Stimulated activated CD8-positive, alpha-beta memory T cell treated with anti-CD3 and anti-CD28 coated beads, Interleukin-12 subunit alpha, Interleukin-12 subunit beta, amount 100 ng/mL, for 1 hour (primary cell): ENCODE results near the gene COQ2.
"Not testable (repeated sequence)": the region's sequence is repeated elsewhere in the genome, so short reads cannot be mapped to it uniquely, and the experiment has no call there.

Experiments used
- DNase-seq: peaks from one replicate; pipeline ENCODE4 v3.0.0-alpha.2; 2020; ENCODE audit warnings: low read depth

The COQ2 gene

DNA sequence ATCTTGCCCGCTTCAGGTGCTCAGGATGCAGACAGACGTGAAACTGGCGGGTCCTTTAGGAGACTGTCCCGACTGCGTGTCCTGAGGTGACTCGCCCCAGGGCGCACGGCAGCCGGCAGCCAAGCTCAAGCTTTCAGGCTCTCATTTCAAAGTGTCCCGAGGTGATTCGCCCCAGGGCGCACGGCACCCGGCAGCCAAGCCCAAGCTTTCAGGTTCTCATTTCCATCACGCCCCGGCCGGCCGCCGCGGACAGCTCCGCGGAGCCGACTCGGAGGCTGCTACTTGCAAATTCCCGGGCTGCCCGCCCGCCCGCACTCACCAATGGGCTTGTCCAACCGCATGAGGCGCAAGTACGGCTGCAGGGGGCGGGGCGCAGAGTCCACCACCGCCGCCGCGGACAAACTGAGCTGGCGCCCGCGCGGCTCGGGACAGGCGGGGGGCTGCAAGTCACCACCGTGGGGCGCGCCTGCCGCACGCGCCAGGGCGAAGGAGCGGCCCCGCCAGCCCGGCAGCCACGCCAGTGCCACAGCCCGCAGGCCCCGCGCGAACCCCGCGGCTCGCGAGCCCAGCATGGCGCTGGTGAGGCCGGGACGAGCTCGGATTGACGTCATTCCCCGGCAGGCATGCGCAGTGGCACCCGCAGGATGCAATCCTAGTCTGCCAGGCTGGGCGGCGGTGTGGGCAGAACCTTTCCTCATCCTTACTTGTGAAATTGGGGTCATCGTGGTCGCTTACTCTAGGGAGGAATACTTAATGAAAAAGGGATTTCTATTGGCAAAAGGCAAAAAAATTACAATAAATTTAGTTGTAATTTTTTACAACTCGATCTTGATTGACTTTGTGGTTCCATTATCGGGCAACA, at the start of gene COQ2:
Gene COQ2 (minus strand): TSS at position 606 of the 862 bp plus-strand sequence. CDS start 34 bp downstream, at position 572.
- peak; percentile 93 for DNase-seq

GRCh38 chr4:83331956-83332355, 47.4 kb upstream of the COQ2 start:
- no peak for DNase-seq

DNA sequence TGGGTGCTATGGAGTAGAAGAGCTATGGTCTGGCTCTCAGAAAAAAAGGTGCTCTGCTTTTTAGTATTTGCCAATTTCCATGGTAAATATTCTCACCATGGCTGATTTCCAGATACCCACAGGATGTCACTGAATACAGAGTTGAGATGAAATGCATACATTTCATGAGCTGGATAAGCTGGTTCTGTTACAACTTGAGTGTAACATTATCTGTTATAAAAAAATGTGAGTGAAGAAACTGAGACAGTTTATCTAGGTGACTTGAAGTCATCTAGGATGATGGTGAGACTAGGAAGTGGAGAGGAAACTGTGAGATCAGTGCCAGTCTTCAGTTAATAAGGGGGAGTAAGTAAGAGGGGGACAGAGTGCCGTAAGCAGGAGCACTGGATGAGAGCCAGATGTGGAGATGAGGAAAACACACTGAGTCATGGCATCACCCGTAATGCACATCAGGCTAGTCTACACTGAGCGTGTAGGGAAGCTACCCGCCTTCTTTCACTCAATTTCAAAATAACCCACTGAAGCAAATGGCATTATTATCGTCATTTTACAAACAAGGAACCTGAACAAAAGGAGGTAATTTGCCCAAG, 45.0 kb upstream of the COQ2 start:
- DNase-seq: no peak

DNA sequence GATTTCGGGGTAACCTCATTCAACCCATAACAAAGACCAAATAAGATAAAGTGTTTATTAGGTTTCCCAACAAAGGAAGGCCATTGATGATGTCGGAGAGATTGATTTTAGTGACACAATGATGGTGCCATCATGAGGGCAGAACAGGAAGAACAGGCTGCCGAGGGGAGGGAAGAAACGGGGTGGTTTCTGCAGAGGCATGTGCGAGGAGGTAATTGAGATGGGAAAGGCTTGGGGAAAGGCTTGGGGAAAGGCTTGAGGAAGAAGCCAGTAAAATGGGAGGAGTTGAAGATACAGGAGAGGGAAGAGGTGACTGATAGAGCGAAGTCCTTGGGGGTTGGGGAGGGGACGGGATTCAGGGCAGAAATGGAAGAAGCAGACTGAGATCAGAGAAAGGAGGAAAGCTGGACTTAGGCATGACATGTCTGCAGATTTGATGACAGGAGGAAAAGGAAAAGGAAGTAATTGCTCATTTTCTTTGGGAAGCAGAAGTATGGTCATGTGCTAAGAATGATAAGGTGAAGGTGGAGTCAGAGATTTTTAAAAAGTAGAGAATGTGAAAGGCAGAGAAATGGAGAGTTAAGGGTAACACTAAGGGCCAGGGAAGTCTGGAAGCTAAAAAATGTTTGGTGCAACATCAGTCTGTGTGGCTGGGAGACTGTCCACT, 44.1 kb upstream of the COQ2 start:
- DNase-seq: no peak

DNA sequence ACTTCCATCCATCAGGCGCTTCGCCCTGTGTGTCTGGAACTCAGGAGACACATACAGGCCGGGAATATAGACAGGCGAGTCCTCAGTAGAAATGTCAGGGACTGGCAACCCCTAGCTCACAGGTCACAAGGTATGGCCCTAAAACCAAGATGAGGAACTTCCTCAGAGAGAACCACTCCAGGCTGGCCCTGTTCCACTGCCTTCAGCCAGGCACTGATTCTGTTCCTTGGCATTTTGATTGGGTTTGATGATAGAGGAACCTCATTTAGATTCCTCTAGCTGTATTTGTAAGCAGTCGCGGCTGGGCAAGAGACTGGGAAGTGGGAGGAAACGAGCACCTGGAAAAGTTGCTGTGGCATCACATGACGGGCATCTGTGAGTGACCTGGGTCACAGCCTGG, 41.9 kb upstream of the COQ2 start:
- no peak for DNase-seq

DNA sequence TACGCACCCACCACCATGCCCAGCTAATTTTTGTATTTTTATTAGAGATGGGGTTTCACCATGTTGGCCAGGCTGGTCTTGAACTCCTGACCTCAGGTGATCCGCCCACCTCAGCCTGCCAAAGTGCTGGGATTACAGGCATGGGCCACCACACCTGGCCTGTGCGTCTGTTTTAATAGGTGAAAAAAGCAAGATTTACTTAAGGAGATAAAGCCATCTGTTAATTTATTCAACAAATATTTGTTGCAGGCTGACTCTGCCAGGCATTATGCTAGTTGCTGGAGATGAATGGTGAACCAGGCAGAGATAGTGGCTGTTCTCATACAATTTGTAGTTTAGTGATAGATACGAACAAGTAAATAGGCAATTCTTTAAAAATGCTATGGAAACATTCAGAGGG, 40.7 kb upstream of the COQ2 start:
- not testable (repeated sequence) for DNase-seq

DNA sequence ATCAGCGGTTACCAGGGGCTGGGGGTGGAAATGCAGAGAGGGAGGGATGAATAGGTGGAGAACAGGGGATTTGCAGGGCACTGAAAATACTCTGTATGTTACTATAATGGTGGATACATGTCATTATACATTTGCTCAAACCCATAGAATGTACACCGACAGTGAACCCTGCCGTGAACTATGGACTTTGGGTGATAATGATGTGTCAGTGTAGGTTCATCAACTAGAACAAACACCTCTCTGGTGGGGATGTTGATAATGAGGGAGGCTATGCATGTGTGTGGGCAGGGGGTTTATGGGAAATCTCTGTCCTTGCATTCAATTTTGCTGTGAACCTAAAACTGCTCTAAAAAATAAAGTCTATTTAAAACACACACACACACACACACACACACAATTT, 38.5 kb upstream of the COQ2 start:
- no peak for DNase-seq

- DNase-seq: no peak
Observed at GRCh38 chr4:83320548-83320947, 36.0 kb upstream of the COQ2 start.

DNA sequence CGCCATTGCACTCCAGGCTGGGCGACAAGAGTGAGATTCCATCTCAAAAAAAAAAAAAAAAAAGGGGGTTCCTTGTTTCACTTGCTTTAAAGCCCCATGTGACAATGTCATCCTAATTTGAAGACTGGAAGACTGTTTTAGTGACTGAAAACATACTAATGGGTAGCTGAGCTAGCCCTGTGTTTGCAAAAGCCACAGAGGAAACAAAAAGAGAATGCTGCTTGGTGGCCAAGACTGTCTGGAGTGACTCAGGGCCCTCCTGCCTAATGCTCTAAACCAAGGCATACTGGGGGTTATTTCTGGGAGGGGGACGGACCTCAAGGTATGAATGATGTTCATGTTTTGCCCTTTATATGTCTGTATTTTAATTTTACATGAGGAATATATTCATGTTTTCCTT, 34.1 kb upstream of the COQ2 start:
- DNase-seq: no peak

- DNase-seq: no peak
Observed at GRCh38 chr4:83317671-83318070, 33.1 kb upstream of the COQ2 start.

DNA sequence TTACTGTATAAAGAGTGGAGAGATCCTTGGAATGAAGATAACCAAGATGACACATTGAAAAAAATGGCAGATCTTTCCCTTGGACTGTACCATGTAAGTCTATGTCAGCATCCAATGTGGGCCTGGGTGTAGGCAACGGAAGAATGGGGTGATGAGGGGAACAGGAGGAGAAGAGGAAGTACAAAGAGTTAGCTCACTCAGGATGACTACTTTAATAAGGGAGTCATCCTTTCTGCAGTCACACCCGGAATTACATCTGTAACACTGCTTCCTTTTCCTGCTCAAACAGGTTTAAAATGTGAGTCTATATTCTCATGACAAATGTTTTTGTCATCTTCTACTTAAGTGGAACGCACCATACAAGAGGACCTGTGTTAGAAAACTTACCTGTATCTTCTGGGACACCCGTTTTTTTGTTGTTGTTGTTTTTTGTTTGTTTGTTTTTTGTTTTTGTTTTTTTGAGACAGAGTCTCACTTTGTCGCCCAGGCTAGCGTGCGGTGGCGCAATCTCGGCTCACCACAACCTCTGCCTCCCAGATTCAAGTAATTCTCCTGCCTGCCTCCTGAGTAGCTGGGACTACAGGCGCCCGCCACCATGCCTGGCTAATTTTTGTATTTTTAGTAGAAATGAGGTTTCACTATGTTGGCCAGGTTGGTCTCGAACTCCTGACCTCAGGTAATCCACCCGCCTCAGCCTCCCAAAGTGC, 32.0 kb upstream of the COQ2 start:
- no peak for DNase-seq

GRCh38 chr4:83315341-83315870, 30.8 kb upstream of the COQ2 start:
- DNase-seq: no peak

- DNase-seq: no peak
Observed at GRCh38 chr4:83308672-83309071, 24.1 kb upstream of the COQ2 start.

DNA sequence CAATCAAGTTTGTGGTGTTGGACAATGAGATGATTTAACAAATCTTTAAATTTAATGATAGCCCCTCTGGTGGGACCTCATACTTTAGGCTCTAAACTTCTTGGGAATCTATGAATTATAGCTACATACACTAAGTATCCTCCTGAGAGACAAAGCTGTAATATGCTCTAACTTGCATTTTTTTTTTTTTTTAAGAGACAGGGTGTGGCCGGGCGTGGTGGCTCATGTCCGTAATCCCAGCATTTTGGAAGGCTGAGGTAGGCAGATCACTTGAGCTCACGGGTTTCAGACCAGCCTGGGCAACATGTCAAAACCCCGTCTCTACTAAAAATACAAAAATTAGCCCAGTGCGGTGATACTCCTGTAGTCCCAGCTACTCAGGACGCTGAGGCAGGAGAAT, 23.3 kb upstream of the COQ2 start:
- DNase-seq: no peak

DNA sequence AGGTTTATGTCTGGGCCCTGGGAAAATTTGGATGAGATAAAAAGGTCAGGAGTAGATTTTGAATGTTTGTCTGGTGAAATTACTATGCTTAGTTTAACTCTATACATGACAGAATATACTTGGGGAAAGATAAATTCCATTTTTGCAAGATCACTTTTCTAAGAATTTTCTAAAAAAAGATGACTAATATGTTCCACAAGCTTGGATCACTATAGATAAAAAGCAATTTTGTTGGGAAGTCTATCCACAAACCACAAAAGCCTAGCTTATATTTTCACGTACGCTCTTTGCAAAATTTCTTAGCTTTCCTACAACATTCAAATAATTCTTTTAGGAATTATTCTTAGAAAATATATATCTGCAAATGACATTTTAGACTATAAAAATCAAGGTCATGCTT, 20.6 kb upstream of the COQ2 start:
- DNase-seq: no peak

DNA sequence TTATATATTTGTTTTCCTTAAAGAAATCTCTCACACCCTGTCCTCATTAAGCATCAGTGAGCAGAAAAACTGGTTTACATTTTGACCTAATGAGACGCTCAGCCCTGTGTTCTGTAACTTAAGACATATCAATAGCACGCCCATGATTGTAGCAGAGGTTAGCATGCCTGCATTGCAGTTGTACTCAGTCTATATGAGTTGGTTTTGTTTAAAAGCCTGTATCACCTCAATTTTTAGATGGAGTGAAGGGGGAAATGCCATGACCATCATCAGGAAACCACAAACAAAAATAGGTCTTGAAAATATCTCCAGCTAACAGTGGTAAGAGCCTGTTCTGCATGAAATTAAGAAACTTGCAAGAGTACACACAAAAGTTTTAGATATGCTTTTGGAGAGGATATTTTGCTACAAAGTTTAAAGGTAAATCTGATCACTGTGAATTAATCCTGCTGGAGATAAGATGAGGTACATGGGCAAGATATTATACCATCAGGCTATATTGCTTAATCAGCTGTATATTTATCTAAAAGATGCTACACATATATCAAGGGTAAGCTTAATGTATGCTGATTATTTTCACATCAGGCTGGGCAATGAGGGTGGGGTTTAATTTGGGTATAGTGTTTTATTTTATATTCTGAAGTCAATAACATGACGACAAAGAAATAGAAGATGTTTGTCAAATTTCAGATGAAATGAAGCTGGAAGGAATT, 13.1 kb upstream of the COQ2 start:
- no peak for DNase-seq

GRCh38 chr4:83293305-83294046, 8.9 kb upstream of the COQ2 start:
- no peak for DNase-seq

DNA sequence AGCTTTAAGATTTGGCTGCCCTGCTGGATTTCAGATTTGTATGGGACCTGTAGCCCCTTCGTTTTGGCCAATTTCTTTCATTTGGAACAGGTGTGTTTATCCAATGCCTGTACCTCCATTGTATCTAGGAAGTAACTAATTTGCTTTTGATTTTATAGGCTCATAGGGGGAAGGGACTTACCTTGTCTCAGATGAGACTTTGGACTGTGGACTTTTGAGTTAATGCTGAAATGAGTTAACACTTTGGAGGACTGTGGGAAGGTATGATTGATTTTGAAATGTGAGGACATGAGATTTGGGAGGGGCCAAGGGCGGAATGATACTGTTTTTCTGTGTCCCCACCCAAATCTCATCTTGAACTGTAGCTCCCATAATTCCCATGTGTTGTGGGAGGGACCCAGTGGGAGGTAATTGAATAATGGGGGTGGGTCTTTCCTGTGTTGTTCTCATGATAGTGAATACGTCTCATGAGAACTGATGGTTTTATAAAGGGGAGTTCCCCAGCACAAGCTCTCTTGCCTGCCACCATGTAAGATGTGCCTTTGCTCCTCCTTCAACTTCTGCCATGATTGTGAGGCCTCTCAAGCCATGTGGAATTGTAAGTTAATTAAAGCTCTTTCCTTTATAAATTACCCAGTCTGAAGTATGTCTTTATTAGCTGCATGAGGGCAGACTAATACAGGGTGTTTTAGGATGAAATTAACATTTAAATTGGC, 5.6 kb upstream of the COQ2 start:
- DNase-seq: not testable (repeated sequence)

DNA sequence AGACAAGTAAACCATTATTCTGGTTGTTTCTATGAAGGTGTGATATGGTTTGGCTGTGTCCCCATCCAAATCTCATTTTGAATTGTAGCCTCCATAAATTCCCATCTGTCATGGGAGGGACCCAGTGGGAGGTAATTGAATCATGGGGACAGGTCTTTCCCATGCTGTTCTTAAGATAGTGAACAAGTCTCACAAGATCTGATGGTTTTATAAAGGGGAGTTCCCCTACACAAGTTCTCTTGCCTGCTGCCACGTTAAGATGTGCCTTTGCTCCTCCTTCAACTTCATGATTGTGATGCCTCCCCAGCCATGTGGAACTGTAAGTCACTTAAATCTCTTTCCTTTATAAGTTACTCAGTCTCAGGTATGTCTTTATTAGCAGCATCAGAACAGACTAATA, 3.8 kb upstream of the COQ2 start:
- DNase-seq: not testable (repeated sequence)

DNA sequence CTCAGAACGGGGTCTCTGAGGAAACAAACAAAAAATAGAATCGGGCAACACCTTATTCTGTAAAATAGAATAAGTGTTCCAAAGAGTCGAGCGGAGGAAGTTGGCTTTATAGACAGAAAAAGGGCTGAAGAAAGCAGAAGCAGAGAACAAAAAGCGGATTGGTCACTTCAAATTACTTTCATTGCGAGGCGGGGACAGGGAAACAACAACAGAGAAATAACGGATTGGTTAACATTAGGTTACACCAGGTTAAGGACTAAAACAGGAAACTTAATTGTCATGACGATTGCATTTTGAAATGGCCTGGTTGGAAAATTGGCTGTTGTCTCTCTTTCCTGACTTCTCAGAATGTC, 433 bp upstream of the COQ2 start:
- no peak for DNase-seq
